Aorta (tissue), 5 donors: ENCODE measurements around the gene CFL1. TPM values are rescaled to one million over a fixed set of nuclear protein-coding genes. Genes with fewer than 3 reads are reported as not detected.
"Not testable (repeated sequence)": the region's sequence is repeated elsewhere in the genome, so short reads cannot be mapped to it uniquely, and the experiment has no call there.

Source experiments
- ATAC-seq: fragments of 200-7000 bp; cut with Tn5 transposase; one replicate; pipeline ENCODE4 v1.9.1; 2022; ENCODE audit warnings: moderate library complexity; ENCODE audit not compliant: low FRiP score
- DNase-seq, 2 donors: peaks; one replicate each; pipeline ENCODE4 v3.0.0-alpha.2; 2020
- H3K27ac ChIP-seq, 2 donors: one replicate each; pipeline ENCODE4 v1.5.1; 2013; ENCODE audit warnings: low read length in 2 of 2, mild to moderate bottlenecking in 2 of 2, moderate library complexity in 2 of 2, control low read depth in 1 of 2, inconsistent platforms in 1 of 2, low read depth in 1 of 2
- H3K27me3 ChIP-seq, 2 donors: one replicate each; pipeline ENCODE4 v1.6.1; 2013; ENCODE audit warnings: control low read depth in 1 of 2, low read length in 1 of 2, mild to moderate bottlenecking in 1 of 2, moderate library complexity in 1 of 2; ENCODE audit not compliant: insufficient read depth in 2 of 2, control insufficient read depth in 1 of 2
- H3K36me3 ChIP-seq, 2 donors: one replicate each; pipeline ENCODE4 v1.6.1; 2013; ENCODE audit warnings: control low read depth in 1 of 2, low read length in 1 of 2, mild to moderate bottlenecking in 1 of 2; ENCODE audit not compliant: insufficient read depth in 2 of 2, control insufficient read depth in 1 of 2
- H3K4me1 ChIP-seq, 2 donors: one replicate each; pipeline ENCODE4 v1.6.1; 2013; ENCODE audit warnings: low read length in 2 of 2, control low read depth in 1 of 2, mild to moderate bottlenecking in 1 of 2, moderate library complexity in 1 of 2; ENCODE audit not compliant: insufficient read depth in 2 of 2, control insufficient read depth in 1 of 2
- H3K4me3 ChIP-seq, 2 donors: one replicate each; pipeline ENCODE4 v1.5.1; 2013; ENCODE audit warnings: low read length in 2 of 2, control low read depth in 1 of 2, mild to moderate bottlenecking in 1 of 2
- H3K9me3 ChIP-seq: one replicate; pipeline ENCODE4 v1.6.1; 2013; ENCODE audit warnings: mild to moderate bottlenecking, low read length; ENCODE audit not compliant: control insufficient read depth
- WGBS, 2 donors: extraction: QIAGEN DNeasy Blood & Tissue Kit; methylation state at CpG; one replicate each; pipeline ENCODE4 v1.1.7; 2013; 5-methylcytosine and 5-hydroxymethylcytosine counted together
- intact Hi-C, 2 donors: fragments of 100-400 bp; cut with DNase I; formaldehyde crosslinking; loops; one replicate each; pipeline versions ENCODE4 v1.14.2 to v1.15.0; 2022
- polyA plus RNA-seq, 2 donors: library from polyadenylated mRNA; stranded (reverse); fragments of 200-250 nt; gene quantifications; one replicate each; pipeline ENCODE4 v1.2.3, GENCODE V29; 2013
- total RNA-seq, 2 donors: library from RNA; stranded (reverse); fragmentation: NEBNext Ultra II Directional; extraction: Animal tissue kit (Norgen Biotek cat#: 25700); gene quantifications; one replicate each; pipeline ENCODE4 v1.2.1, GENCODE V29; 2021
- donor health status: healthy with polysubstance abuse.
- donor health status: Bipolar disorder and iron deficiency.
- donor health status: DM: no; HTN: no; CAD: no.
- donor health status: DM: no; HTN: no; CAD: no.
- donor health status: DM: yes; HTN: yes; CAD: no.

CFL1 gene
- total and polyA plus RNA-seq, 4 donors = 563 to 812 (median 629) TPM

GRCh38 chr11:65898656-65899355 is 40.8 kb upstream of the CFL1 start:
- no peak for DNase-seq
- no peak overlapping the region for H3K4me3 ChIP-seq
- intact Hi-C loops = no loop called here
- H3K27me3 ChIP-seq = no peaks in the 10 kb centered on the region
- no peaks in the 10 kb centered on the region for H3K9me3 ChIP-seq
- ATAC-seq = no peak
- no peaks in the 10 kb centered on the region for H3K4me1 ChIP-seq
- peak overlapping the region in 1 of 2 donors; percentile 14 for H3K27ac ChIP-seq
- 27 to 30% methylated on average over 26 to 28 of the region's 28 CpGs for WGBS, 2 donors
- H3K36me3 ChIP-seq = no peaks in the 10 kb centered on the region

GRCh38 chr11:65897020-65897471 is 39.1 kb upstream of the CFL1 start:
- no peaks in the 10 kb centered on the region for H3K4me1 ChIP-seq
- intact Hi-C loops = no loop called here
- no peaks in the 10 kb centered on the region for H3K36me3 ChIP-seq
- H3K27ac ChIP-seq = peak overlapping the region in 1 of 2 donors; percentile 30
- WGBS, 2 donors = 54 to 63% methylated on average over 4 of the region's 4 CpGs
- H3K4me3 ChIP-seq = no peak overlapping the region
- H3K27me3 ChIP-seq = no peaks in the 10 kb centered on the region
- DNase-seq (no peak), ATAC-seq (no peak)
- no peaks in the 10 kb centered on the region for H3K9me3 ChIP-seq

GRCh38 chr11:65896034-65896999 is 38.3 kb upstream of the CFL1 start:
- H3K4me3 ChIP-seq = no peak overlapping the region
- WGBS, 2 donors = 94% methylated on average over 14 of the region's 14 CpGs
- H3K27me3 ChIP-seq = peaks cover 0 to under 1% of the 10 kb centered on the region in 2 donors
- no peaks in the 10 kb centered on the region for H3K36me3 ChIP-seq
- no peaks in the 10 kb centered on the region for H3K9me3 ChIP-seq
- DNase-seq (no peak), ATAC-seq (no peak)
- H3K27ac ChIP-seq = peak overlapping the region in 1 of 2 donors; percentile 30
- H3K4me1 ChIP-seq = no peaks in the 10 kb centered on the region
- intact Hi-C loops = no loop called here

GRCh38 chr11:65895482-65895981 is 37.6 kb upstream of the CFL1 start:
- H3K36me3 ChIP-seq = no peaks in the 10 kb centered on the region
- intact Hi-C loops = no loop called here
- no peak overlapping the region for H3K4me3 ChIP-seq
- no peak for DNase-seq
- WGBS, 2 donors = 93 to 96% methylated on average over 5 of the region's 5 CpGs
- H3K27ac ChIP-seq = no peak overlapping the region
- no peaks in the 10 kb centered on the region for H3K9me3 ChIP-seq
- peaks cover 0 to 5% of the 10 kb centered on the region in 2 donors for H3K27me3 ChIP-seq
- no peaks in the 10 kb centered on the region for H3K4me1 ChIP-seq
- ATAC-seq = no peak

GRCh38 chr11:65894034-65894591 is 36.1 kb upstream of the CFL1 start:
- no peaks in the 10 kb centered on the region for H3K9me3 ChIP-seq
- no peak overlapping the region for H3K4me3 ChIP-seq
- H3K27me3 ChIP-seq = peaks cover 0 to 5% of the 10 kb centered on the region in 2 donors
- ATAC-seq (no peak), DNase-seq (peak; percentile 75 to 82)
- H3K27ac ChIP-seq = peak overlapping the region in 1 of 2 donors; percentile 77
- 85 to 96% methylated on average over 16 of the region's 16 CpGs for WGBS, 2 donors
- H3K36me3 ChIP-seq = no peaks in the 10 kb centered on the region
- H3K4me1 ChIP-seq = no peaks in the 10 kb centered on the region
- intact Hi-C loops = no loop called here

- Histone ChIP-seq H3K27ac (peak overlapping the region in 1 of 2 donors; percentile 11), H3K36me3 (no peaks in the 10 kb centered on the region), H3K4me1 (no peaks in the 10 kb centered on the region), H3K9me3 (no peaks in the 10 kb centered on the region), H3K4me3 (no peak overlapping the region), H3K27me3 (peaks cover 0 to 5% of the 10 kb centered on the region in 2 donors)
- ATAC-seq (no peak), DNase-seq (no peak)
- WGBS, 2 donors = 75 to 76% methylated on average over 10 of the region's 10 CpGs
- intact Hi-C loops = no loop called here
These were observed 34.8 kb upstream of the CFL1 start for GRCh38 chr11:65892661-65893317.

- 60% methylated on average over 5 of the region's 5 CpGs for WGBS, 2 donors
- DNase-seq, intact Hi-C loops, H3K36me3 ChIP-seq, H3K4me1 ChIP-seq, H3K9me3 ChIP-seq, ATAC-seq, H3K4me3 ChIP-seq, H3K27me3 ChIP-seq: not testable (repeated sequence)
- peak overlapping the region in 1 of 2 donors; percentile 98 for H3K27ac ChIP-seq
These were observed 34.2 kb upstream of the CFL1 start for GRCh38 chr11:65892137-65892540.
